SH-SY5Y (cell line): Measurements from ENCODE around the gene AP3B1.

ENCODE experiments used
- GATA2 ChIP-seq: IDR thresholded peaks from 2 replicates; pipeline ENCODE4 v1.6.1; 2011; ENCODE audit warnings: mild to moderate bottlenecking, low read depth, low read length
- GATA3 ChIP-seq: IDR thresholded peaks from 2 replicates; pipeline ENCODE4 v1.6.1; 2011; ENCODE audit warnings: low read depth, mild to moderate bottlenecking, low read length, moderate library complexity

AP3B1 gene

DNA sequence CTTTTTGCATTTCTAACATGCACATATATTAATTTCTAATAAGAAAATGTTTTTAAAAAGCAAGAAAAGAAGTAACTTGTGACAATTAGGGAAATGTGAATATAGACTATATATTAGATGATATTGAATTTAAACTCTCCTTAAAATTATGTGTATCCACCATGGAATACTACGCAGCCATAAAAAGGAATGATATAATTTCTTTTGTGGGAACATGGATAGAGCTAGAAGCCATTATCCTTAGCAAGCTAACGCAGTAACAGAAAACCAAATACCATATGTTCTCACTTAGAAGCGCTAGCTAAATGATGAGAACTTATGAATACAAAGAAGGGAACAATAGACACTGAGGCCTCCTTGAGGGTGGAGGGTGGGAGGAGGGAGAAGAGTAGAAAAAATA, 23.8 kb upstream of the AP3B1 start:
- no peak for TF ChIP-seq GATA2
- no peak for TF ChIP-seq GATA3

- no peak for TF ChIP-seq GATA3
- TF ChIP-seq GATA2: no peak
Observed at GRCh38 chr5:78317515-78317914, 23.0 kb upstream of the AP3B1 start.

- TF ChIP-seq GATA2 (no peak), GATA3 (no peak)
Observed at GRCh38 chr5:78308703-78309102, 14.2 kb upstream of the AP3B1 start.

DNA sequence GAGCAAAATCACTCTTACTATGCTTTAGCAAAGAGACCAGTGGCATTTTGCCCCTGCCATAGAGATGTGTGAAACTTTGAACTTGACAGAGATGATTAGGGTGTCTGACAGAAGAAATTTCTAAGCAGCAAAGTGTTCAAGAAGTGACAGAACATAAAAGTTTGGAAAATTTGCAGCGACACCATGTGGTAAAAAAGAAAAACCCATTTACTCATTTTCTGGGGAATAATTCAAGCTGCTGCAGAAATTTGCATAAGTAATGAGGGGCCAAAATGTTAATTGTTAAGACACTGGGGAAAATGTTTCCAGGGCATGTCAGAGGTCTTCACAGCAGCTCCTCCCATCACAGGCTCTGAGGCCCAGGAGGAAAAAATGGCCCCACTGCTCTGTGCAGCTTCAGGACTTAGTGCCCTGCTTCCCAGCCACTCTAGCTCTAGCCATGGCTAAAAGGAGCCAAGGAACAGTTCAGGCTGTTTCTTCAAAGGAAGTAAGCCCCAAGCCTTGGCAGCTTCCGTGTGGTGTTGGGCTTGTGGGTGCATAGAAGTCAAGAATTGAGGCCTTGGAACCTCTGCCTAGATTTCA, 6.1 kb upstream of the AP3B1 start:
- TF ChIP-seq GATA3 (no peak), GATA2 (no peak)

DNA sequence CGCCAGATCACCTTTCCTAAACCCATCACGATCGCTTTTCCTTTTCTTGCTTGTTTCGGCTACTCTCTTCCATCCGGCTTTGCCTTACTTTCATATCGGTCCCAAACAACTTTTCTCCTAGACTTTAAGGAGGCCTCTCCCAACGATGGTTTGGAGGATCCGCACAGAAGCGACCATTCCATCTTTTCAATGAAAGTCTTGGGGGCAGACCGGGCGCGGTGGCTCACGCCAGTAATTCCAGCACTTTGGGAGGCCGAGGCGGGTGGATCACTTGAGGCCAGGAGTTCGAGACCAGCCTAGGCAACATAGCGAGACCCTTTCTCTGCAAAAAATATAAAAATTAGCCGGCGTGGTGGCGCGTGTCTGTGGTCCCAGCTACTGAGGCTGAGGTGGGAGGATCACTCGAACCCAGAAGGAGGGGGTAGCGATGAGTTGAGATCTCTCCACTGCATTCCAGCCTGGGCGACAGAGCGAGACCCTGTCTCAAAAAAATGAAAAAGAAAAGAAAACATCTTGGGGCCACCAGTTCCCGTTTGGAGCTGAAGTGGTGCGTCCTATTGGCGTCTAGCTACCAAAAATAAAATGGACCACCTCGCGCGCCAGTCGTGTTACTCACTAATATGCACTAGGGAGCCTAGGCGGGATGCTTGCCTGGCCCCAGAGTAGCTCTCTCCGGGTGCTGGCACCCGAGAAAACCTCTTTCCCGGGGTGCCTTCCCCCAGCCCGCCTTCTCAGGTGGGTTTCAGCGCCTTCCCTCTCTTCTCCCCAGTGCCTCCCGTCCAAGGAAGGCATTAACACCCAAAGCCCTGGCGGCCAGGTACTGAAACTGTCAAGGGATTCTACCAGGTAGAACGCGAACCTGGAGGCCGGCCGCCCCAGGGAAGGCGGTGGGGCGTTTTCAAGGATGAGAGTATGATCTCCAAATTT, 800 bp upstream of the AP3B1 start:
- no peak; the same call in 1 of the 2 replicates for TF ChIP-seq GATA2

GRCh38 chr5:78293851-78294247, 649 bp downstream of the AP3B1 start:
- TF ChIP-seq GATA3: no peak
- no peak for TF ChIP-seq GATA2

DNA sequence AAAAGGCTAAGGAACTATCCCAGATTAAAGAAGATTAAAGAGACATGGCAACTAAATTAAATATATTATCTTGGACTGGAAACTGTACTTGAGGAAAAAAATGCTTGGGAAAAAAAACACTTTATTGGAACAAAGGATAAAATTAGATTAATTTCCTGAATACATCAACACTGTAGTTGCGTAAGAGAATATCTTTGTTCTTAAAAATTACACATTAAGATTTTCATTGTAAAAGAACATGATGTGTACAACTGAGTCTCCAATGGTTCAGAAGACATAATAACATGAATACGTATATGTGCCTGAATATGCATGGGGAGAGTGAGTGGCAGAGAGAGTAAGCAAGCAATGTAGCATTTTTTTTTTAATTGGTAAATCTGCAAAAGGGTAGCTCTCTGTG, 2.8 kb downstream of the AP3B1 start:
- TF ChIP-seq GATA3 (no peak), GATA2 (no peak)

DNA sequence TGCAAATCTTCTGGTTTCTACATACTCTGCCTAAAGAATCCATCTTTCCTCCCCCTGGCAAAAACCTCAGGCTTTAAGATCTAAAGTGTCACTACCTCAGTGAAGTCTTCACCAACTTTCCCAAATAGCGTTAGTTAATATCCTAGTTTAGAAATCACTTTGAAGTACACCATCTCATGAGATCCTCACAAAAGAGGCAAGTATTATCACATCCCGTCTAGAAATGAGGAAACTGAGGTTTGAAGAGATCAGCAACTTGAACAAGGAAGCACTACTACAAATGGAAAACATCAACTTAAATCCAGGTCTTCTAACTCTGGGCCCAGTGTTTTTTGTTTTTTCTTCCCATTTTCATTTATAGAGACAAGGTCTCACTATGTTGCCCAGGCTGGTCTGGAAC, 4.6 kb downstream of the AP3B1 start:
- TF ChIP-seq GATA2 (no peak), GATA3 (no peak)

GRCh38 chr5:78288246-78288645, 6.3 kb downstream of the AP3B1 start:
- TF ChIP-seq GATA2 (no peak), GATA3 (no peak)

GRCh38 chr5:78287833-78288232, 6.7 kb downstream of the AP3B1 start:
- TF ChIP-seq GATA2: no peak
- TF ChIP-seq GATA3: no peak

DNA sequence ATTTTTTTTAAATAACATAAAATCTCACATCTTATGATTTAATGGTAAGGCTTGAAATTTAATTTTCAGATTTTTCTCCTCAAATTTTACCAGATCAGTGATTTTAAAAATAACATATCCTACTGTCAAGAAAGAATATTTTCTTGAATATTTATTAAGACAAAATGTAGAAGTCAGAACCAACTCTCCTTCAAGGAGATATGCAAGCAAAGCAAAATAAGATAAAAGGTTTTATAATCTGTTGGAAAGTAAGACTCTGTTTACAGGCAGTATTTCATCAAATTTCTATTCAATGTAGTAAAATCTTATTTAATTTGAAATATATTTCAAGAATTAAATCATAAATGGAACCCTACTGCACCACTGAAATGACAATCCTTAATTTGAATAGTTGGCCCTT, 7.3 kb downstream of the AP3B1 start:
- no peak for TF ChIP-seq GATA3
- TF ChIP-seq GATA2: no peak

DNA sequence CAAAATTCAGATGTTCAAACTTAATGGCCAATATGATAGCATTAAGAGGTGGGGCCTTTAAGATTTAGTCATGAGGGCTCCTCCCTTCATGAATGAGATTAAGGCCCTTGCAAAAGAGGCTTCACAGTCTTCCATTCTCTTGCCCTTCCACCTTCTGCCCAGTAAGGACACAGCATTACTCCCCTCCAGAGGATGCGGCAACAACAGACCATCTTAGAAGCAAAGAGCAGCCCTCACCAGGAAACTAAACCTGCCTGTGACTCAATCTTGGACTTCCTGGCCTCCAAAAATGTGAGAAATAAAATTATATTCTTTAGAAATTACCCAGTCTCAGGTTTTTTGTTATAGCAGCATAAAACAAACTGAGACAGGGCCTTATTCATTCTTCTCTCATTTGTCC, 8.2 kb downstream of the AP3B1 start:
- no peak for TF ChIP-seq GATA2
- TF ChIP-seq GATA3: no peak

DNA sequence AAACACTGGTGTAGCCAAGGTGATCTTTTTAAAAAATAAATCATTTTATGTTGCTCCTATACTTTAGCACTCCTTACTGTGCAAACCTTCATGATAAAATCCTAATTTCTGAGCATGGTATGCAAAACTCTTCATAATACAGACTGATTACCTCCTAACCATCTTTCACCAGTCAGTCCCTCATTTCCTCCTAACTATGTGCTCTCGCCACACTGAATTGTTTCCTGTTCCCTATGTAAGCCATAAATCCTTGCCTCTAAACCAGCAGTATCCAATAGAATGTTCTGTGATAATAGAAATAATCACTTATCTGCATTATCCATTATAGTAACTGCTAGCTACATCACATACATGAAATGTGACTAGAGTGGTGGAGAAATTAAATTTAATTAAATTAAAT, 10.7 kb downstream of the AP3B1 start:
- TF ChIP-seq GATA3 (no peak), GATA2 (no peak)

DNA sequence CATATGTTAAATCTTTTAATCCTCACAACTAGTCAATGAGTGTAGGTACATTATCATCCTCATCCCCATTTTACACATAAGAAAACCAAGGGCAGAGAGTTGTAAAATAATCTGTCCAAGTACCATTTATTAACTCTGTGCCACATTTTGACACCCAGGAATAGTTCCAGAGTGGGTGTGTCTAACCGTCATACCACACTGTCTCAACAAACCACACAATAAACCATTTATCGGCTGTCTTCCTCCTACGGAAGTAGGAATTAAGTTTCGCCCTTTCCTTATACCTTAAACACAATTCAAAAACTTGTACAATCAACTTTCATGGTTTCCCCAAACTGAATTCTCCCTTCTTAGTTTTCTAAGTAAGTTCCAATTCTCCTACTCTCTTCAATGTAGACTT, 11.4 kb downstream of the AP3B1 start:
- TF ChIP-seq GATA2 (no peak), GATA3 (no peak)

- TF ChIP-seq GATA2 (no peak), GATA3 (no peak)
Observed at GRCh38 chr5:78280261-78280660, 14.2 kb downstream of the AP3B1 start.
